H9 (cell line): Measurements from ENCODE around the gene SPDYE2B. TPM values are rescaled to one million over a fixed set of nuclear protein-coding genes. Genes with fewer than 3 reads are reported as not detected.
"Not testable (repeated sequence)": the region's sequence is repeated elsewhere in the genome, so short reads cannot be mapped to it uniquely, and the experiment has no call there.

ENCODE experiments used
- DNase-seq: peaks from one replicate; pipeline ENCODE4 v3.0.0-alpha.2; 2017
- H2AFZ ChIP-seq: one replicate; pipeline ENCODE4 v1.6.1; 2013; ENCODE audit warnings: mild to moderate bottlenecking, low read length, control low read depth, moderate library complexity
- H2AK5ac ChIP-seq: 2 replicates; pipeline ENCODE4 v1.6.1; 2013; ENCODE audit warnings: low read length, control low read depth, mixed read lengths; ENCODE audit not compliant: insufficient read length
- H2BK120ac ChIP-seq: one replicate; pipeline ENCODE4 v1.6.1; 2013; ENCODE audit warnings: low read depth, mild to moderate bottlenecking, low read length, control low read depth, inconsistent platforms; ENCODE audit not compliant: poor library complexity, severe bottlenecking
- H2BK12ac ChIP-seq: 2 replicates; pipeline ENCODE4 v1.6.1; 2013; ENCODE audit warnings: low read length, control low read depth, mixed read lengths, low read depth; ENCODE audit not compliant: insufficient read length
- H2BK15ac ChIP-seq: 2 replicates; pipeline ENCODE4 v1.6.1; 2013; ENCODE audit warnings: low read depth, low read length, control low read depth
- H2BK20ac ChIP-seq: one replicate; pipeline ENCODE4 v1.6.1; 2013; ENCODE audit warnings: low read depth, mild to moderate bottlenecking, low read length, control low read depth, inconsistent platforms; ENCODE audit not compliant: poor library complexity, severe bottlenecking
- H2BK5ac ChIP-seq: 2 replicates; pipeline ENCODE4 v1.6.1; 2013; ENCODE audit warnings: low read length, control low read depth, mixed read lengths; ENCODE audit not compliant: insufficient read length
- H3K14ac ChIP-seq: 2 replicates; pipeline ENCODE4 v1.6.1; 2013; ENCODE audit warnings: low read length, control low read depth; ENCODE audit not compliant: insufficient read depth
- H3K18ac ChIP-seq: 2 replicates; pipeline ENCODE4 v1.6.1; 2013; ENCODE audit warnings: low read depth, mild to moderate bottlenecking, mixed read lengths, low read length, control low read depth; ENCODE audit not compliant: insufficient read length
- H3K23ac ChIP-seq: 2 replicates; pipeline ENCODE4 v1.6.1; 2013; ENCODE audit warnings: low read length, control low read depth, mixed read lengths, low read depth; ENCODE audit not compliant: insufficient read length
- H3K23me2 ChIP-seq: 2 replicates; pipeline ENCODE4 v1.6.1; 2013; ENCODE audit warnings: low read depth, mild to moderate bottlenecking, mixed read lengths, low read length, control low read depth; ENCODE audit not compliant: insufficient read length, poor library complexity, severe bottlenecking
- H3K27ac ChIP-seq: 2 replicates; pipeline ENCODE4 v1.5.1; 2013; ENCODE audit warnings: low read length, control low read depth, mixed read lengths, low read depth; ENCODE audit not compliant: insufficient read length
- H3K27me3 ChIP-seq: 2 replicates; pipeline ENCODE4 v1.6.1; 2013; ENCODE audit warnings: low read length, control low read depth, inconsistent platforms; ENCODE audit not compliant: insufficient read depth
- H3K4ac ChIP-seq: 2 replicates; pipeline ENCODE4 v1.6.1; 2013; ENCODE audit warnings: low read depth, mild to moderate bottlenecking, control low read depth, inconsistent platforms, low read length, moderate library complexity
- H3K4me1 ChIP-seq: 2 replicates; pipeline ENCODE4 v1.6.1; 2013; ENCODE audit warnings: low read length, control low read depth, inconsistent platforms; ENCODE audit not compliant: insufficient read depth
- H3K4me2 ChIP-seq: 2 replicates; pipeline ENCODE4 v1.6.1; 2013; ENCODE audit warnings: low read length, control low read depth, mixed read lengths; ENCODE audit not compliant: insufficient read length, insufficient read depth
- H3K56ac ChIP-seq: 2 replicates; pipeline ENCODE4 v1.6.1; 2013; ENCODE audit warnings: low read depth, mild to moderate bottlenecking, mixed read lengths, low read length, control low read depth; ENCODE audit not compliant: insufficient read length
- H3K79me1 ChIP-seq: 2 replicates; pipeline ENCODE4 v1.6.1; 2013; ENCODE audit warnings: low read depth, mild to moderate bottlenecking, moderate library complexity, low read length, control low read depth, inconsistent platforms; ENCODE audit not compliant: insufficient read depth, poor library complexity, severe bottlenecking
- H3K79me2 ChIP-seq: 2 replicates; pipeline ENCODE4 v1.6.1; 2013; ENCODE audit warnings: low read length, control low read depth, inconsistent platforms; ENCODE audit not compliant: insufficient read depth
- H3K9ac ChIP-seq: 2 replicates; pipeline ENCODE4 v1.6.1; 2013; ENCODE audit warnings: low read length, control low read depth, mixed read lengths; ENCODE audit not compliant: insufficient read length; ENCODE audit errors: extremely low read depth
- H3K9me3 ChIP-seq: one replicate; pipeline ENCODE4 v1.6.1; 2013; ENCODE audit warnings: low read depth, low read length, inconsistent platforms; ENCODE audit not compliant: control insufficient read depth
- H3T11ph ChIP-seq: one replicate; pipeline ENCODE4 v1.6.1; 2013; ENCODE audit warnings: mild to moderate bottlenecking, low read length, control low read depth, inconsistent platforms
- H4K20me1 ChIP-seq: one replicate; pipeline ENCODE4 v1.6.1; 2013; ENCODE audit not compliant: control insufficient read depth, insufficient read length, insufficient read depth
- H4K5ac ChIP-seq: 2 replicates; pipeline ENCODE4 v1.6.1; 2013; ENCODE audit warnings: low read depth, mild to moderate bottlenecking, mixed read lengths, low read length, control low read depth; ENCODE audit not compliant: insufficient read length
- H4K8ac ChIP-seq: replicated peaks from 2 replicates; pipeline ENCODE4 v1.6.1; 2013; ENCODE audit warnings: low read length, control low read depth, mixed read lengths, low read depth; ENCODE audit not compliant: insufficient read length
- H4K91ac ChIP-seq: 2 replicates; pipeline ENCODE4 v1.6.1; 2013; ENCODE audit warnings: low read depth, mild to moderate bottlenecking, moderate library complexity, mixed read lengths, low read length, control low read depth; ENCODE audit not compliant: insufficient read length
- H3K27ac Mint-ChIP-seq, 3 experiments: 2 replicates in 2 of 3; 3 replicates in 1 of 3; pipeline ENCODE4 v1.8.0; 2020 to 2021; ENCODE audit warnings: mixed read lengths in 3 of 3, mild to moderate bottlenecking in 1 of 3, moderate library complexity in 1 of 3
- H3K27me3 Mint-ChIP-seq: 2 replicates; pipeline ENCODE4 v1.8.0; 2021; ENCODE audit warnings: low read depth, mild to moderate bottlenecking, moderate library complexity, mixed read lengths
- H3K36me3 Mint-ChIP-seq, 3 experiments: 2 replicates in 2 of 3; 3 replicates in 1 of 3; pipeline ENCODE4 v1.8.0; 2020 to 2021; ENCODE audit warnings: low read depth in 3 of 3, mixed read lengths in 3 of 3; ENCODE audit not compliant: insufficient read depth in 1 of 3
- H3K4me1 Mint-ChIP-seq, 2 experiments: 2 replicates each; pipeline ENCODE4 v1.8.0; 2020; ENCODE audit warnings: mixed read lengths in 2 of 2
- H3K4me3 Mint-ChIP-seq, 2 experiments: 2 replicates in 1 of 2; 3 replicates in 1 of 2; pipeline ENCODE4 v1.8.0; 2020 to 2021; ENCODE audit warnings: mild to moderate bottlenecking in 2 of 2, mixed read lengths in 2 of 2, moderate library complexity in 1 of 2
- H3K9me3 Mint-ChIP-seq, 2 experiments: 2 replicates in 1 of 2; 3 replicates in 1 of 2; pipeline ENCODE4 v1.8.0; 2020; ENCODE audit warnings: mild to moderate bottlenecking in 2 of 2, mixed read lengths in 2 of 2, moderate library complexity in 1 of 2
- WGBS: extraction: QIAGEN DNeasy Blood & Tissue Kit; methylation state at CpG from one replicate; pipeline ENCODE4 v1.1.7; 2013; ENCODE audit warnings: missing lambda C conversion rate, low lambda C conversion rate, mixed read lengths; ENCODE audit not compliant: insufficient read length; ENCODE audit errors: extremely low coverage; 5-methylcytosine and 5-hydroxymethylcytosine counted together
- total RNA-seq: library from RNA; stranded (reverse); gene quantifications from 2 replicates; pipeline ENCODE4 v1.2.1, GENCODE V29; 2021

Gene SPDYE2B
- total RNA-seq, 1 experiment from 2014 or later = not detected

- not testable (repeated sequence) for H3K9me3 ChIP-seq, H3K4ac ChIP-seq, H2BK20ac ChIP-seq, H2AK5ac ChIP-seq, H3K14ac ChIP-seq, H3K23ac ChIP-seq, H3K9ac ChIP-seq, H3K36me3 Mint-ChIP-seq, H3K18ac ChIP-seq, H4K8ac ChIP-seq, H2BK120ac ChIP-seq, H3K4me1 Mint-ChIP-seq, H3K27me3 ChIP-seq, H2AFZ ChIP-seq, H3K4me1 ChIP-seq, H3K4me3 Mint-ChIP-seq, H3K79me1 ChIP-seq, H2BK12ac ChIP-seq, H2BK15ac ChIP-seq, H2BK5ac ChIP-seq, H3K27me3 Mint-ChIP-seq, H3K27ac Mint-ChIP-seq, H3K9me3 Mint-ChIP-seq, DNase-seq, H3T11ph ChIP-seq, H3K79me2 ChIP-seq, H3K27ac ChIP-seq, H3K23me2 ChIP-seq, H4K20me1 ChIP-seq, H3K4me2 ChIP-seq, H4K5ac ChIP-seq, H4K91ac ChIP-seq, H3K56ac ChIP-seq
- no CpG with 5 or more reads among the region's 10 CpGs for WGBS
Observed at GRCh38 chr7:102609734-102610133, 40.4 kb upstream of the SPDYE2B start.

- not testable (repeated sequence) for H3K27me3 Mint-ChIP-seq, H3K14ac ChIP-seq, H3K9me3 ChIP-seq, H3K36me3 Mint-ChIP-seq, H2AK5ac ChIP-seq, H3K4me1 ChIP-seq, H3K18ac ChIP-seq, H3K4me1 Mint-ChIP-seq, H3K23ac ChIP-seq, H3K9me3 Mint-ChIP-seq, H2BK15ac ChIP-seq, H3K79me2 ChIP-seq, H2BK120ac ChIP-seq, H3K27ac Mint-ChIP-seq, H3K4ac ChIP-seq, H4K20me1 ChIP-seq, DNase-seq, H3K79me1 ChIP-seq, H2BK12ac ChIP-seq, H4K5ac ChIP-seq, H3K23me2 ChIP-seq, H3K27ac ChIP-seq, H3T11ph ChIP-seq, H4K8ac ChIP-seq, H3K4me3 Mint-ChIP-seq, H2BK5ac ChIP-seq, H3K27me3 ChIP-seq, H2BK20ac ChIP-seq, H3K9ac ChIP-seq, H3K4me2 ChIP-seq, H2AFZ ChIP-seq, H3K56ac ChIP-seq, H4K91ac ChIP-seq
- WGBS = no CpG with 5 or more reads among the region's 7 CpGs
Observed at GRCh38 chr7:102610441-102610840, 39.7 kb upstream of the SPDYE2B start.
